Gastrocnemius medialis (tissue), 4 donors: ENCODE results near the gene B4GALT1. TPM values are rescaled to one million over a fixed set of nuclear protein-coding genes. Genes with fewer than 3 reads are reported as not detected.

Source experiments
- ATAC-seq, 2 donors: fragments of 150-250 bp; one replicate each; pipeline ENCODE4 v1.9.1; 2016
- DNase-seq, 2 donors: peaks; one replicate each; pipeline ENCODE4 v3.0.0-alpha.2; 2019
- H3K27ac ChIP-seq, 4 donors: fragments of 200-600 bp; sonication (generic); 1 replicate in 1 of 4; 2 replicates in 3 of 4; pipeline ENCODE4 v1.5.1; 2016 to 2018; ENCODE audit warnings: mild to moderate bottlenecking in 2 of 4, moderate library complexity in 1 of 4
- H3K27me3 ChIP-seq, 3 donors: fragments of 200-600 bp; sonication (generic) in 2 of 3; 1 replicate in 1 of 3; 2 replicates in 2 of 3; pipeline versions ENCODE4 v1.5.1 to v1.6.0; 2016 to 2019; ENCODE audit warnings: mild to moderate bottlenecking in 1 of 3, moderate library complexity in 1 of 3
- H3K36me3 ChIP-seq, 2 donors: fragments of 200-600 bp; sonication (generic) in 1 of 2; one replicate each; pipeline ENCODE4 v1.5.1; 2017 to 2018
- H3K4me1 ChIP-seq, 2 donors: fragments of 200-600 bp; sonication (generic) in 1 of 2; one replicate each; pipeline ENCODE4 v1.5.1; 2016 to 2017; ENCODE audit warnings: mild to moderate bottlenecking in 2 of 2
- H3K4me3 ChIP-seq, 4 donors: fragments of 200-600 bp; sonication (generic) in 3 of 4; 1 replicate in 1 of 4; 2 replicates in 3 of 4; pipeline ENCODE4 v1.5.1; 2016 to 2019; ENCODE audit warnings: mild to moderate bottlenecking in 2 of 4
- H3K9me3 ChIP-seq, 3 donors: fragments of 200-600 bp; sonication (generic) in 2 of 3; 1 replicate in 1 of 3; 2 replicates in 2 of 3; pipeline ENCODE4 v1.5.1; 2016 to 2019
- CTCF ChIP-seq, 5 experiments: fragments of 450-650 bp in 3 of 5; fragments of 200-600 bp in 2 of 5; sonication (generic) in 2 of 5; IDR thresholded peaks in 4 of 5; conservative IDR thresholded peaks in 1 of 5; 1 replicate in 4 of 5; 2 replicates in 1 of 5; pipeline ENCODE4 v1.5.1; 2016 to 2019; ENCODE audit warnings: antibody characterized with exemption in 5 of 5, mild to moderate bottlenecking in 3 of 5, moderate library complexity in 3 of 5
- POLR2A ChIP-seq, 2 donors: fragments of 450-650 bp; IDR thresholded peaks; one replicate each; pipeline ENCODE4 v1.6.1; 2017; ENCODE audit warnings: antibody characterized with exemption in 2 of 2, mild to moderate bottlenecking in 2 of 2, moderate library complexity in 2 of 2
- in situ Hi-C, 4 donors: fragments of 200-750 bp; cut with MboI; loops; one replicate each; pipeline versions ENCODE4 v1.15.0 to v1.8.0; 2017; ENCODE audit warnings: low sequenced_read_pairs in 4 of 4
- intact Hi-C: fragments of 100-400 bp; cut with DNase I; formaldehyde crosslinking; loops from one replicate; pipeline ENCODE4 v1.15.1; 2023; ENCODE audit warnings: low total_unique reads
- total RNA-seq, 4 donors: library from RNA; depleted of rRNA; stranded (reverse); fragments of >200 nt; gene quantifications; one replicate each; pipeline versions ENCODE4 v1.1.0 to v1.2.3, GENCODE V29; 2016

The B4GALT1 gene
- total RNA-seq, 4 donors from 2014 or later, result 24.2 to 56.2 (median 42.7) TPM

- Histone ChIP-seq H3K27ac (no peak overlapping the region), H3K9me3 (no peaks in the 10 kb centered on the region), H3K4me1 (peaks cover 5 to 9% of the 10 kb centered on the region in 2 donors), H3K36me3 (no peaks in the 10 kb centered on the region), H3K27me3 (no peaks in the 10 kb centered on the region), H3K4me3 (no peak overlapping the region)
- in situ Hi-C loops, result loop anchor here (5.0 kb wide), 2 partner anchors 90 to 145 kb away; no protein-coding TSS in a partner anchor
- ATAC-seq (no peak), DNase-seq (no peak)
- intact Hi-C loops, result loop anchor here (2.0 kb wide), 1 partner anchor 15 kb away; no protein-coding TSS in a partner anchor
- TF ChIP-seq CTCF (IDR thresholded peaks at IDR 0.05 in 4 of 5, conservative IDR thresholded peaks at IDR 0.05 in 1 of 5) (no peak), POLR2A (IDR thresholded peaks at IDR 0.05) (no peak)
Measured at GRCh38 chr9:33082128-33082527, 85.0 kb downstream of the B4GALT1 start.

- TF ChIP-seq CTCF (IDR thresholded peaks at IDR 0.05 in 4 of 5, conservative IDR thresholded peaks at IDR 0.05 in 1 of 5), result peak; percentile 80 to 86 (median 84)
- no peak for TF ChIP-seq POLR2A (IDR thresholded peaks at IDR 0.05)
- in situ Hi-C loops, result loop anchor here (5.0 kb wide), 2 partner anchors 91 to 146 kb away; no protein-coding TSS in a partner anchor
- Histone ChIP-seq H3K27me3 (no peaks in the 10 kb centered on the region), H3K9me3 (no peaks in the 10 kb centered on the region), H3K36me3 (no peaks in the 10 kb centered on the region), H3K27ac (peak overlapping the region in 3 of 4 donors; percentile 30 to 52 (median 39)), H3K4me1 (peaks cover 5 to 9% of the 10 kb centered on the region in 2 donors), H3K4me3 (peak overlapping the region in 1 of 4 donors; percentile 14)
- ATAC-seq (peak; percentile 80 to 88), DNase-seq (peak; percentile 31 to 42)
- intact Hi-C loops, result loop anchor here (1.0 kb wide), 2 partner anchors 90 to 144 kb away; no protein-coding TSS in a partner anchor
Measured at GRCh38 chr9:33081128-33081851, 85.8 kb downstream of the B4GALT1 start.

GRCh38 chr9:33080534-33080933 is 86.6 kb downstream of the B4GALT1 start:
- no peak overlapping the region for H3K4me3 ChIP-seq
- ATAC-seq (no peak), DNase-seq (no peak)
- no peak overlapping the region for H3K27ac ChIP-seq
- in situ Hi-C loops, result loop anchor here (5.0 kb wide), 2 partner anchors 92 to 147 kb away; no protein-coding TSS in a partner anchor
- no peaks in the 10 kb centered on the region for H3K36me3 ChIP-seq
- no peak for TF ChIP-seq CTCF (IDR thresholded peaks at IDR 0.05 in 4 of 5, conservative IDR thresholded peaks at IDR 0.05 in 1 of 5)
- no peak for TF ChIP-seq POLR2A (IDR thresholded peaks at IDR 0.05)
- H3K27me3 ChIP-seq, result no peaks in the 10 kb centered on the region
- peaks cover 10 to 11% of the 10 kb centered on the region in 2 donors for H3K4me1 ChIP-seq
- H3K9me3 ChIP-seq, result no peaks in the 10 kb centered on the region
- intact Hi-C loops, result no loop called here

GRCh38 chr9:33076046-33077004 is 90.8 kb downstream of the B4GALT1 start, which contains the start of gene SMU1:
SMU1 (minus strand) TSS chr9:33076674; CDS start chr9:33076608, 66 bp downstream.
- in situ Hi-C loops, result no loop called here
- intact Hi-C loops, result no loop called here

More at GRCh38 chr9:33076046-33077004, 90.8 kb downstream of the B4GALT1 start, which contains the start of gene SMU1:
- H3K36me3 ChIP-seq, result peaks cover 0 to 21% of the 10 kb centered on the region in 2 donors
- TF ChIP-seq POLR2A (IDR thresholded peaks at IDR 0.05) (peak; percentile 83 to 84), CTCF (IDR thresholded peaks at IDR 0.05 in 4 of 5, conservative IDR thresholded peaks at IDR 0.05 in 1 of 5) (no peak)
- H3K4me1 ChIP-seq, result peaks cover 8 to 11% of the 10 kb centered on the region in 2 donors
- peak within 1 kb of the TSS; percentile 90 to 97 (median 92) for H3K27ac ChIP-seq
- ATAC-seq, result peak; percentile 94 to 95
- peak; percentile 94 to 97 for DNase-seq
- H3K27me3 ChIP-seq, result no peaks in the 10 kb centered on the region
- H3K9me3 ChIP-seq, result no peaks in the 10 kb centered on the region
- H3K4me3 ChIP-seq, result peak within 1 kb of the TSS; percentile 73 to 94 (median 76)
